Sigmoid colon (tissue), 4 donors: ENCODE results near the gene HTD2.

Experiments
- POLR2AphosphoS5 ChIP-seq, 4 donors: sonication (generic); formaldehyde crosslinking; IDR thresholded peaks; one replicate each; pipeline ENCODE4 v1.6.1; 2017; ENCODE audit warnings: antibody characterized with exemption in 4 of 4
- TF ChIP-seq, protein P1 (sequence below), 4 experiments: fragments of 450-650 bp in 3 of 4; fragments of 200-600 bp in 1 of 4; IDR thresholded peaks; one replicate each; pipeline ENCODE4 v1.5.1; 2016 to 2019; ENCODE audit warnings: antibody characterized with exemption in 4 of 4, mild to moderate bottlenecking in 3 of 4, moderate library complexity in 2 of 4

DNA sequence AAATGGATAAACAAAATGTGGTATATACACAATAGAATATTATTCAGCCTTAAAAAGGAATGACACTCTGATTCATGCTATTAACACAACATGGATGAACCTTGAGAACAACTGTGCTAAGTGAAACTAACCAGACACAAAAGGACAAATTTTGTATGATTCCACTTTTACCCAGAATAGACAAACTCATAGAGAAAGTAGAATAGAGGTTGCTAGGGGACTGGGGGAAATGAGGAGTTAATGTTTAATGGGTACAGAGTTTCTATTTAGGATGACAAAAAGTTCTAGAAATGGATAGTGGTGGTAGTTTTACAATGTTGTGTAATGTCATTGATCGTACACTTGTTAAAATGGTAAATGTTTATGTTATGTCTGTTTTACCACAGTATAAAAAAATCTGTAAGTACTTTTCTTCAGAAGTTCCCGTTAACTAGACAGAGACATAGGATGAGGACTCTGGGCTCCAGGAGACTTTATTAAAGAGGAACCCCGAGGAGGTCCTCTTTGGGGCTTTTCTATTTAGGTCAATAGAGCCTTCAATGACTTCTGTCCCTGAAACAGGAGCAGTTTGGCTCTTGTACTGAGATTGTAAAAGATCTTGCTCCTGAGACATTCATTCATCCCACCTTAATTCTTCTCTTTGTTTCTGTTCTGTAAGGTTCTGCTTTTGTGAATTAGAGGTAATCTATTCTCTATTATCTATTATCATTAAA, 44.2 kb upstream of the HTD2 start:
- TF ChIP-seq, protein P1, sequence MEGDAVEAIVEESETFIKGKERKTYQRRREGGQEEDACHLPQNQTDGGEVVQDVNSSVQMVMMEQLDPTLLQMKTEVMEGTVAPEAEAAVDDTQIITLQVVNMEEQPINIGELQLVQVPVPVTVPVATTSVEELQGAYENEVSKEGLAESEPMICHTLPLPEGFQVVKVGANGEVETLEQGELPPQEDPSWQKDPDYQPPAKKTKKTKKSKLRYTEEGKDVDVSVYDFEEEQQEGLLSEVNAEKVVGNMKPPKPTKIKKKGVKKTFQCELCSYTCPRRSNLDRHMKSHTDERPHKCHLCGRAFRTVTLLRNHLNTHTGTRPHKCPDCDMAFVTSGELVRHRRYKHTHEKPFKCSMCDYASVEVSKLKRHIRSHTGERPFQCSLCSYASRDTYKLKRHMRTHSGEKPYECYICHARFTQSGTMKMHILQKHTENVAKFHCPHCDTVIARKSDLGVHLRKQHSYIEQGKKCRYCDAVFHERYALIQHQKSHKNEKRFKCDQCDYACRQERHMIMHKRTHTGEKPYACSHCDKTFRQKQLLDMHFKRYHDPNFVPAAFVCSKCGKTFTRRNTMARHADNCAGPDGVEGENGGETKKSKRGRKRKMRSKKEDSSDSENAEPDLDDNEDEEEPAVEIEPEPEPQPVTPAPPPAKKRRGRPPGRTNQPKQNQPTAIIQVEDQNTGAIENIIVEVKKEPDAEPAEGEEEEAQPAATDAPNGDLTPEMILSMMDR (IDR thresholded peaks at IDR 0.05): no peak
- TF ChIP-seq POLR2AphosphoS5 (IDR thresholded peaks at IDR 0.05): no peak
